ENCODE results near the gene MTCL1. TPM values are rescaled to one million over a fixed set of nuclear protein-coding genes. Genes with fewer than 3 reads are reported as not detected.

Gene MTCL1
- total RNA-seq, 1 donor: 54.9 TPM

GRCh38 chr18:8660316-8660715 lies 45.0 kb upstream of the MTCL1 start:
- no peak for DNase-seq (ENCODE audit: low read depth)
- TF ChIP-seq CTCF (IDR thresholded peaks at IDR 0.05; ENCODE audit: insufficient read depth, low read length): no peak
- H3K4me3 ChIP-seq (ENCODE audit: low read depth, low read length): no peak overlapping the region

GRCh38 chr18:8661754-8662559 lies 43.4 kb upstream of the MTCL1 start:
- H3K4me3 ChIP-seq (ENCODE audit: low read depth, low read length): no peak overlapping the region
- DNase-seq (ENCODE audit: low read depth): peak; percentile 40
- TF ChIP-seq CTCF (IDR thresholded peaks at IDR 0.05; ENCODE audit: insufficient read depth, low read length): no peak

- no peak for DNase-seq (ENCODE audit: low read depth)
- no peak overlapping the region for H3K4me3 ChIP-seq (ENCODE audit: low read depth, low read length)
- TF ChIP-seq CTCF (IDR thresholded peaks at IDR 0.05; ENCODE audit: insufficient read depth, low read length): no peak
Observed at GRCh38 chr18:8662560-8663255, 42.6 kb upstream of the MTCL1 start.

GRCh38 chr18:8667846-8668245 lies 37.5 kb upstream of the MTCL1 start:
- no peak overlapping the region for H3K4me3 ChIP-seq (ENCODE audit: low read depth, low read length)
- no peak for DNase-seq (ENCODE audit: low read depth)
- TF ChIP-seq CTCF (IDR thresholded peaks at IDR 0.05; ENCODE audit: insufficient read depth, low read length): no peak

- H3K4me3 ChIP-seq (ENCODE audit: low read depth, low read length): no peak overlapping the region
- DNase-seq (ENCODE audit: low read depth): no peak
- no peak for TF ChIP-seq CTCF (IDR thresholded peaks at IDR 0.05; ENCODE audit: insufficient read depth, low read length)
Observed at GRCh38 chr18:8668381-8668780, 37.0 kb upstream of the MTCL1 start.

GRCh38 chr18:8669571-8669970 lies 35.8 kb upstream of the MTCL1 start:
- no peak for TF ChIP-seq CTCF (IDR thresholded peaks at IDR 0.05; ENCODE audit: insufficient read depth, low read length)
- no peak overlapping the region for H3K4me3 ChIP-seq (ENCODE audit: low read depth, low read length)

More at GRCh38 chr18:8669571-8669970, 35.8 kb upstream of the MTCL1 start:
- DNase-seq (ENCODE audit: low read depth): no peak

Measured in fibroblast of the aortic adventitia (primary cell).